SK-N-SH (cell line): ENCODE results near the gene NOL6.
"Not testable (repeated sequence)": the region's sequence is repeated elsewhere in the genome, so short reads cannot be mapped to it uniquely, and the experiment has no call there.

Experiments
- CTCF ChIP-seq: fragments of 200-600 bp; sonication (generic); IDR thresholded peaks from 2 replicates; pipeline ENCODE4 v1.6.1; 2017; ENCODE audit warnings: antibody characterized with exemption, mild to moderate bottlenecking, moderate library complexity
- EZH2phosphoT487 ChIP-seq: fragments of 200-600 bp; sonication (generic); IDR thresholded peaks from 2 replicates; pipeline ENCODE4 v1.6.1; 2017; ENCODE audit warnings: low read depth, mixed run types, mild to moderate bottlenecking, antibody characterized with exemption, moderate library complexity, borderline replicate concordance
- FOXJ3 ChIP-seq: sonication (generic); formaldehyde crosslinking; IDR thresholded peaks from 2 replicates; pipeline ENCODE4 v1.5.1; 2020; ENCODE audit warnings: mild to moderate bottlenecking, missing genetic modification reagents
- GABPA ChIP-seq: IDR thresholded peaks from 2 replicates; pipeline ENCODE4 v1.4.0; 2012; ENCODE audit warnings: low read depth, mild to moderate bottlenecking
- JUND ChIP-seq: IDR thresholded peaks from 2 replicates; pipeline ENCODE4 v1.4.0; 2012
- MAX ChIP-seq: IDR thresholded peaks from 2 replicates; pipeline ENCODE4 v1.4.0; 2012; ENCODE audit warnings: low read depth
- NRF1 ChIP-seq: IDR thresholded peaks from 2 replicates; pipeline ENCODE4 v1.6.1; 2012; ENCODE audit warnings: low read depth, mild to moderate bottlenecking, low read length
- PBX3 ChIP-seq: IDR thresholded peaks from 2 replicates; pipeline ENCODE4; 2012
- POLR2AphosphoS5 ChIP-seq: IDR thresholded peaks from 2 replicates; pipeline ENCODE4 v1.6.1; 2012; ENCODE audit warnings: low read depth, low read length
- RAD21 ChIP-seq: IDR thresholded peaks from 2 replicates; pipeline ENCODE4 v1.6.1; 2012; ENCODE audit warnings: mild to moderate bottlenecking, low read length
- SIN3A ChIP-seq: IDR thresholded peaks from 2 replicates; pipeline ENCODE4 v1.6.1; 2012; ENCODE audit warnings: low read depth, mild to moderate bottlenecking, low read length, moderate library complexity, borderline replicate concordance
- SMC3 ChIP-seq: IDR thresholded peaks from 2 replicates; pipeline ENCODE4 v1.6.1; 2012; ENCODE audit warnings: low read depth, low read length, improper control_type of control experiment
- TAF1 ChIP-seq: IDR thresholded peaks from 2 replicates; pipeline ENCODE4 v1.6.1; 2012; ENCODE audit warnings: low read depth, mild to moderate bottlenecking, low read length, moderate library complexity, borderline replicate concordance

- not testable (repeated sequence) for TF ChIP-seq TAF1; GABPA; NRF1; CTCF; MAX; POLR2AphosphoS5; PBX3; EZH2phosphoT487; RAD21; JUND; SIN3A; FOXJ3 (CRISPR knock-in tag); SMC3
Measured at GRCh38 chr9:33493819-33494218, 20.1 kb upstream of the NOL6 start.
